ENCODE results near the gene GET4.
"Not testable (repeated sequence)": the region's sequence is repeated elsewhere in the genome, so short reads cannot be mapped to it uniquely, and the experiment has no call there.

Gene GET4

GRCh38 chr7:915291-916218 lies 39.2 kb downstream of the GET4 start:
- DNase-seq (ENCODE audit: low read depth): no peak

DNA sequence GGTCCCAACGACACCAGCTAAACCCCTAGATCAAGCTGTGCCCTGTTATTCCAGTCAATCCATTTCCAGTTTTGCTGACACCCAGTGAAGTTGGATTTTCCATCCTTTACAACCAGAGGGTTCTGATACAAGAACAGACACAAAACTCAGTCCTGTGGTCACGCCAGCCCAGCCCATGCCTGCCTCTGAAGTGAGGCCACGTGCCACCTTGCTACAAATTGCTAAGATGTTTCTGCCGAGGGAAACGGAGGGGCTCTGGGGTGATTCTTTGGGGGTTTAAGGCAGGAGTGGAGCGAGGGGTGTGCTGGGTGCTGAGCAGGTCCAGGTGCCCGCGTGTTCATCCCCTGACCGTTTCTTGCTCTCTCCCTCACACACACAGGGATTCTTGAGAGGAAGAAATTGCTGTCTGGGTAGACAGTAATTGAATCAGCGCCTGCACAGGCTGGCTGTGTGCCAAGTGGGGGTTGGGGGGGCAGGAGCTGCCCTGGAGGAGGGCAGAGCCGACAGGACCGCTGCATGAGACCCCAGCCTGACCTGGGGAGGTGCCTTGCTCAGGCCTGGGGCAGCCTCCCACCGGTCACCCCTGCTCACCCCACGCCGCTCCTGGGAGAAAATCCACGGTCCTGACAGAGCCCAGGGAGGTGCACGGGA lies 40.1 kb downstream of the GET4 start:
- no peak for DNase-seq (ENCODE audit: low read depth)

- DNase-seq (ENCODE audit: low read depth): no peak
Measured at GRCh38 chr7:917255-918117, 41.1 kb downstream of the GET4 start.

DNA sequence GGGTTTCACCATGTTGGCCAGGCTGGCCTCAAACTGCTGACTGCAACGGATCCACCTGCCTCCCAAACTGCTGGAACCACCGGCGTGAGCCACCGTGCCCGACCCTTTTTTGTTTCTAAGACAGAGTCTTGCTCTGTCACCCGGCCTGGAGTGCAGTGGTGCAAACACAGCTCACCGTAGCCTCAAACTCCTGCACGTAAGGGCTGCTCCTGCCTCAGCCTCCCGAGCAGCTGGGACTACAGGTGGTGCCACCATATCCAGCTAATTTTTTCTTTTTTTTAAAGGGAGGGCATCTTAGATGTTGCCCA lies 41.7 kb downstream of the GET4 start:
- DNase-seq (ENCODE audit: low read depth): no peak

- no peak for DNase-seq (ENCODE audit: low read depth)
Measured at GRCh38 chr7:918441-919113, 42.2 kb downstream of the GET4 start.

GRCh38 chr7:919114-919442 lies 42.7 kb downstream of the GET4 start:
- no peak for DNase-seq (ENCODE audit: low read depth)

- no peak for DNase-seq (ENCODE audit: low read depth)
Measured at GRCh38 chr7:919924-920341, 43.6 kb downstream of the GET4 start.

DNA sequence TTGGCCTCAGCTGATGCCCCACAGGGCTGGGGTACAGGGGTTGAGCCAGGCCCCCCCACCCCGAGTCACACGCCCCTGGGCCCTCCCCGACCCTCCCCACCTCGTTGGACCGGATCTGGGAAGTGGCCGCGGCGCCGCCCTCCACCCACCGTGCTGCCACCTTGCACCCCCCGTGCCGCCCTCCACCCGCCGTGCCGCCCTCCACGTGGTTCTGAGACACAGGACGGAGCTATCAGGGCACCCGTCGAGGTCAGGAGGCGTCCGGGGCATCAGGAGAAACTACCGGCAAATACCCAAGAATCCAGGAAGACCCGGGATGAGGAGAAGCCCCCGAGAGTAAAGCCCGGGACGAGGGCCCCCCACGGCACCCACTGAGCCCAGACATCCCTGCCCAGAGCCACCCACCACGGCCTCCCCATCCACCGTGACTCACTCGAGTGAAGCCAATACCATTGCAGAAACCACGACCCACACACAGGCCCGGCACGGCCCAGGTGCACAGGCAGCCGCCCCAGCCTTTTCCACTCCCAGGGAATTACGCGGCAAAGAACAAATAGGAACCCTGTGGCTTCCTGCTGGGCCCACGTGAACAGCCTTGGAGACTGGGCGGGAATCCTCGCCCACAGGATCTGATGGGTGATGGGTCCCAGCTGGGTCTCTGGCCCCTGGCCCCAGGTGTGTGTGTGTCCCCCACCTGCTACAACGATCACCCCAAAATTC lies 44.2 kb downstream of the GET4 start:
- no peak for DNase-seq (ENCODE audit: low read depth)

DNA sequence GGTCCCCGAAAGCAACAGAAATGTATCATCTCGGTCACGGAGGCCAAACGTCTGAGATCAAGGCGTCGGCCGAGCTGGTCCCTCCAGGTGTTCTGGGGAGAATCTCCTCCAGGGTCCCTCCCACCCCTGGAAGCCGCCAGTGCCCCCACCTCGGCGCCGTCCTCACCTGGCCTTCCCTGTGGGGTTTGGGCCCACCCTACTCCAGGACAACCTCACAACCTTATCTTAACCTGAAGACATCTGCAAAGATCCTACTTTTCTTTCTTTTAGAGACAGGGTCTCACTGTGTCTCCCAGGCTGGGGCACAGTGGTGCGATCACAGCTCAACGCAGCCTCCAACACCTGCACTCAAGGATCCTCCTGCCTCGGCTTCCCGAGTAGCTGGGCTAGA lies 44.7 kb downstream of the GET4 start:
- DNase-seq (ENCODE audit: low read depth): no peak

GRCh38 chr7:921581-922333 lies 45.4 kb downstream of the GET4 start:
- DNase-seq (ENCODE audit: low read depth): no peak

DNA sequence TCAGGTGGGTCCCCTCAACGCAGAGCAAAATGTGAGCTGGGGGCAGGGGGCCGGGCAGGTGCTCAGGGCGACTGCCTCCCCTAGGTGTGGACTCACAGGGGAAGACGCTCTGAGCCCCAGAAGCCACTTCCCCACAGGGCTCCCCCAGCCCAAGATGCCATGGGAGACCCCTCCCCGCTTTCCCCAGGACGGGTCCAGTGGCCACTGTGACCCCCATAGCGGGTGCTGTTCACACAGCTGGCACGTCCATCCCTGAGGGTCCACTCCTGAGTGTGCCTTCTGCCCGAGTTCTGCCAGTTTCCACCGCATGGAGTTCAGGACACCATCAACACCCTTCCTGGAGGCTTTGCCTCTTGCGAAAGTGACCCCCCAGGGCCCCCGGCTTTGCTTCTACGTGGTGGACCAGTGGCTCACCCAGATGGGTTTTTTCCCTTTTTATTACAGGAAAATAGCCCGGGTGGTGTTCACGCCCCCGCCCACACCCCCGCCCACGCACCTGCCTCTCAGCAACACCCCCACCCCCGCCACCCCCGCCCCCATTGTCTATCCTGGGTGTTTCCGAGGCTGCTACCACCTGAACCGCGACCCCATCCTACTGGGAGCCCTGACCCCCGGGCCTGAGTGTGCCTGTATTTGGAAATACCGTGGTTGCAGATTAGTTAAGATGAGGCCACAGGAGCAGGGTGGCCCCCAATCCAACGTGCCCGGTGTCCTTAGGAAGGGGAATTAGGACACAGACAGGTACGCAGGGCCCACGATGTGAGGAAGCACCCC lies 46.2 kb downstream of the GET4 start:
- DNase-seq (ENCODE audit: low read depth): no peak

DNA sequence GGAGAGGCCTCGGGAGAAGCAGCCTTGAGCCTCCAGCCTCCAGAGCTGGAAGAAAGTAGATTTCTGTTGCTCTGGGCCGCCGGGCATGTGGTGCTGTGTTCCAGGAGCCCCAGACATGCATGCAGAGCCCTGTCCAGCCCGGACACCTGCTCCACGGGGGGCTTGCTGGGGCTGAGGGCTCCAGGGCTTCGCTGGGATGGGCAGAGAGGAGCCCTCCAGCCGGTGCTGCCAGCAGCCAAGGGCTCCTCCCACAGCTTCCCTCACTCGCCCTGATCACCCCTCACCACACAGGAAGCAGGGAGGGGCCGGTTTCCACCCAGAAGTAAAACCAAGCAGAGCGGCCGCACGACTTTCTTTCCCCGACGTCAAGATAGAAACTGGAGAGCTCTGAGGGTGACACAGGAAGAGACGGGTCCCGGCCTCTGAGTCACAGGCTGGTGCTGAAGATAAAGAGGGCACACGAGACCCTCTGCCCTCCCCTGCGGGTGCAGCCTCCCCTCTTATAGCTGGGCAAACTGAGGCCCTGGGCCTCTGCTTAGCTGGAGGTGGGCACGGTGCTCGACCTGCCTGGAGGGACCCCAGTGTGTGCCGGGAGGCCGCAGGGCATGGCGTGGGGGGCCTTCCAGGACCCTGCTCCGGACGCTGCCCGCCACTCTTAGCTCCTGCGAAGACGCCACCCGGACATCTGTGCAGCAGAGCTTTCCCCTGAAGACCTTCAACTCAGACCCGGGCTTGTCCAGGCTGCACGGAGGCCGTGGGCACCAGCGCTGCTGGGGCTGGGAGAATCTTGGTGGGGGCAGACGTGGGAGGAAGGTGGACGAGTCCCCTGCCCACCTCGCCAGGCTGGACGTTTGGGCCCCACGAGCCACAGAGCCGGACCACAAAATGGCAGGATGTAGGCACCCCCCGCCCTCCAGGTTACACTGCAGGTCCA lies 47.0 kb downstream of the GET4 start:
- DNase-seq (ENCODE audit: low read depth): peak; percentile 27

GRCh38 chr7:924042-924441 lies 47.7 kb downstream of the GET4 start:
- DNase-seq (ENCODE audit: low read depth): not testable (repeated sequence)

- DNase-seq (ENCODE audit: low read depth): no peak
Measured at GRCh38 chr7:924541-925231, 48.3 kb downstream of the GET4 start.

GRCh38 chr7:925601-926000 lies 49.2 kb downstream of the GET4 start:
- peak; percentile 45 for DNase-seq (ENCODE audit: low read depth)

- no peak for DNase-seq (ENCODE audit: low read depth)
Measured at GRCh38 chr7:926061-927030, 50.0 kb downstream of the GET4 start.

DNA sequence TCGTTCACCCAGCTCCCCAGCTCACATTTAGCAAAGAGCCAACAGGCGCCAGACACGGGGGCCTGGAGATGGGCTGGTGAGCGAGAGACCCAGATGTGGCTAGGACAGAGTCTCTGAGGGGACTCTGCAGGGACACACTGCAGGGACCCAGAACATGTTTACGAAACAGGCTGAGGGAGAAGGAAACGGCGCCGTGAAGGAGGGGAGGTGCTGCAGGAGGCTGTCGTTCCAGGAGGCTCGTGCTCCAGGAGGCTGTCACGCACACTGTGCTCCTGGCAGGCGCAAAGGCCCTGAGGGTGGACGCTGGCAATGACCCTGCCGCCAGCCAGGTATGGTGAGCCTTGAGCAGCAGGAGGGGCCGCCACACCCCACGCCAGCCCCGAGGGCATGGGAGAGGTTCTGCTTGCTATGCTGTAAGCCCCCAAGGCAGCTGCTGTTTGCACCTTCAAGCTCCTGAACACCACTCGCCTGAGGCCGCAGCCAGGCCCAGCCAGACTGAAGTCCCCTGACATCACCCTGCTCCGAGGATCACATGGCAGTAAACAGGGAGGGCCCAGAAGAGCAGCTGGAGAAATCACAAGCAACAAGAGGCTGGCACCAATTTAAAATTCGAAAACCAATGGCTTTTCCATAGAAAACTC lies 50.8 kb downstream of the GET4 start:
- no peak for DNase-seq (ENCODE audit: low read depth)

All from amniotic epithelial cell (primary cell).